AG09309 (cell line): ENCODE data around the gene ARPP21.

Experiments used
- DNase-seq: peaks from one replicate; pipeline ENCODE4 v3.0.0-alpha.2; 2010; ENCODE audit warnings: low read depth
- H3K4me3 ChIP-seq: 2 replicates; pipeline ENCODE4 v1.5.1; 2011; ENCODE audit warnings: mild to moderate bottlenecking, low read depth, low read length, moderate library complexity; ENCODE audit not compliant: control insufficient read depth
- TF ChIP-seq, protein P1 (sequence below): IDR thresholded peaks from 2 replicates; pipeline ENCODE4 v1.5.1; 2011; ENCODE audit warnings: mild to moderate bottlenecking, low read depth, low read length, inconsistent platforms; ENCODE audit not compliant: insufficient read depth, control insufficient read depth; ENCODE audit errors: missing control alignments

The ARPP21 gene

DNA sequence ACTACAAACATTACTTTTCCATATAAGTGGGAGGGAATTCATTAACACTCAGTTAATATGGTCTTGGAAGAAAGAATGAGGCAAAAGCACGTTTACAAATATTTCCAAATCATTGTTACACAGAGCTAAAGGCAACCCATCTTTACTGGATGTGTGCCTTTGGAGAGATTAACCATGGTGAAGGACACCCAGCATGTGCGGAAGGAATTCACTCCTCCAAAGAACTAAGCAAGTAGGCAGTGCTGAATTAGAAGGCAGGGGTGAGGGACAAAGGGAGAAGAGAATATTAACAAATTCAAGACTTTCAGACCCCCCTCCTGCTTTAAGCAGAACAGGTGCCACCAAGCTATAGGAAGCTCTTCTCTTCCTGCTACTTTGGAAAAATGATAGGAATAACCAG, 10.1 kb downstream of the ARPP21 start:
- TF ChIP-seq, protein P1, sequence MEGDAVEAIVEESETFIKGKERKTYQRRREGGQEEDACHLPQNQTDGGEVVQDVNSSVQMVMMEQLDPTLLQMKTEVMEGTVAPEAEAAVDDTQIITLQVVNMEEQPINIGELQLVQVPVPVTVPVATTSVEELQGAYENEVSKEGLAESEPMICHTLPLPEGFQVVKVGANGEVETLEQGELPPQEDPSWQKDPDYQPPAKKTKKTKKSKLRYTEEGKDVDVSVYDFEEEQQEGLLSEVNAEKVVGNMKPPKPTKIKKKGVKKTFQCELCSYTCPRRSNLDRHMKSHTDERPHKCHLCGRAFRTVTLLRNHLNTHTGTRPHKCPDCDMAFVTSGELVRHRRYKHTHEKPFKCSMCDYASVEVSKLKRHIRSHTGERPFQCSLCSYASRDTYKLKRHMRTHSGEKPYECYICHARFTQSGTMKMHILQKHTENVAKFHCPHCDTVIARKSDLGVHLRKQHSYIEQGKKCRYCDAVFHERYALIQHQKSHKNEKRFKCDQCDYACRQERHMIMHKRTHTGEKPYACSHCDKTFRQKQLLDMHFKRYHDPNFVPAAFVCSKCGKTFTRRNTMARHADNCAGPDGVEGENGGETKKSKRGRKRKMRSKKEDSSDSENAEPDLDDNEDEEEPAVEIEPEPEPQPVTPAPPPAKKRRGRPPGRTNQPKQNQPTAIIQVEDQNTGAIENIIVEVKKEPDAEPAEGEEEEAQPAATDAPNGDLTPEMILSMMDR, result no peak
- H3K4me3 ChIP-seq, result no peak overlapping the region
- DNase-seq, result no peak

DNA sequence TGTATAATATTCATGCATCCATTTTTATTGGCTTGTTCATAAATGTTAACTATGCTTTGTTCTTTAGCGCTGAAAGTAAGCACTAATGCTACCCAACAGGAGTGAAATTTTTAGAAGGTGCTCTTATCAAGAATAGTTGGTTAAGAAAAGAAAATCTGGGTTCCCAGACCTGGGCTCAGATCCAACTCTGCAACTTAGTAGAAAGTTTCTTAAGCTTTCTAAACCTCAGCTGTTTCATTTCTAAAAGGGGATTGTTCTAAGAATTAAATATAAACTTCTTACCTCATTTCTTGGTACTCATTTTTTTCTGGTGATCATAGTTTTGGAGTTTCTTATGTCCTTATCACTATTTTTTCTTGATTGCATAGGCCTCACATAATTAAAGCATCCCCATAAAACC, 12.1 kb downstream of the ARPP21 start:
- TF ChIP-seq, protein P1, result no peak
- no peak overlapping the region for H3K4me3 ChIP-seq

DNA sequence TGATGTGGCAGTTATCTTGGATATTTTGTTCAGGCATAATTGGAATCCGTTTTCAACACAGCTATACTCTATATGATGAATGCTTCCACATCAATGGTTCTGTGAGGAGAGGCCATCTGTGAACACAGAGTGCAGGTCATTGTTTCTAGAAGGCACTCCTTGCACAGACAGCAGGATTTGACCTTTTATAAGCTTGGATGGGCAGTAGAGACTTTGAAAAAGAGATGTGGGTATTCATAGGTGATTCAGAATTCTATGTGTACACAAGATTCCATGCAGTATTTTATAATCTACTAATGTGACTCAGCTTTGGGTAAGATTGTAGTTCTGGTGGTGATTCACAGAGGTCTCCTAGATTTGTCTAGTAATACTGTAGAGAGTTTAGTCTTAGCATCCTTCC, 12.5 kb downstream of the ARPP21 start:
- no peak overlapping the region for H3K4me3 ChIP-seq
- TF ChIP-seq, protein P1, result no peak
- DNase-seq, result no peak

More for the DNA sequence above, 12.1 kb downstream of the ARPP21 start:
- no peak for DNase-seq

DNA sequence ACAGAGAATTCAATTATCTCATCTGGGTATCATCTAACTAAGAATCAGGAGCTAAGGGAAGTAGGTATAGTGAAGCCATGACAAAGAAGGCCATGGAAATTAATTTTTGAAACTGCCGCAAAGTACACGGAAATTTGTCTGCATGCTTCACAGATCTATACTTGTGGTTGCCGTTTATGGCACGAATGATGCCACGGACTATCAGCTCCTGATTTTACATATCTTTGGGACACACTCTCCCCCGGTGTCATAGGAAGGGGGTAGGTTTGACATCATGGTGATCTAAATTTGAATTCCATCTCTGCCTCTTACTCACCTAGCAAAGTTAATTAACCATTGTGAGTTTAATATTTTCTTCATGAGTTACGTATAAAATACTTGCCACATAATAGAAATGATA, 14.0 kb downstream of the ARPP21 start:
- no peak for DNase-seq
- no peak overlapping the region for H3K4me3 ChIP-seq
- TF ChIP-seq, protein P1, result no peak

DNA sequence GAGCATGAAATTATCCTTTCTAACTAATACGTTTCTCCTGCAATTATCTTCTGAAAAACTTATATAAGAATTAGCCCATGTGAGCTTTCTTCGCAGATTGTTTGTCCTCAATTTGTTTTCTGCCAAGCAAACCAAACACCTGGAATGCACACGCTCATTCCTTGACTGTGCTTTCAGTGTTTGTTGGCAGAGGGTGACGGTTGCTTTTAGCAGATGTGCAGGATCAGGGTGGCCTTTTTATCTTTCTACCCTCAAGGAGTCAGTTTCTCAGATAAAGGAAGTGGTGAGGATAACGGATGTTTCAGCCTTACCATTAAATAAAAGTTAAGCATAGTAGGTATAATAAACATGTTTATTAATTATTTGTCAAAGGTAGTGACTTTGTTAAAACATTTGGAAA, 15.2 kb downstream of the ARPP21 start:
- no peak for DNase-seq
- no peak overlapping the region for H3K4me3 ChIP-seq
- TF ChIP-seq, protein P1, result no peak

DNA sequence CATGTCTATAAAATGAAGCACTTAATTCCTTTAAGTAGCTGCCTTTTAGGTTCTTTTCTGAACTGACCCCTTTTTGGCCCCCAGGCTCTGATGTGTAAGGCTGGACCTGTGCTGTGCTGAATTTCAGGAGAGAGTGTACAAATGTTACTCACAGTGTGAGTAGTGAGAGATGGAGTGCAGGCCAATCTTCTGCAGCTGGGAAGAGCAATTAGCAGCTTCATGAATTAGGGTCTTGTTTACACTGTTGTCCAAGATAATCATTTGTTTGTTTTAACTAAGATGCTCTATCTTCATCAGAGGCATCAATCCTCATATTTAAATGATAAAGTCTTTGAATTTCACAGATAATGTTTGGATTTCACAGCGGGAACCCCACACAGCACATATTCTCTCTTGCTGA, 19.4 kb downstream of the ARPP21 start:
- TF ChIP-seq, protein P1, result no peak
- no peak overlapping the region for H3K4me3 ChIP-seq
- no peak for DNase-seq

DNA sequence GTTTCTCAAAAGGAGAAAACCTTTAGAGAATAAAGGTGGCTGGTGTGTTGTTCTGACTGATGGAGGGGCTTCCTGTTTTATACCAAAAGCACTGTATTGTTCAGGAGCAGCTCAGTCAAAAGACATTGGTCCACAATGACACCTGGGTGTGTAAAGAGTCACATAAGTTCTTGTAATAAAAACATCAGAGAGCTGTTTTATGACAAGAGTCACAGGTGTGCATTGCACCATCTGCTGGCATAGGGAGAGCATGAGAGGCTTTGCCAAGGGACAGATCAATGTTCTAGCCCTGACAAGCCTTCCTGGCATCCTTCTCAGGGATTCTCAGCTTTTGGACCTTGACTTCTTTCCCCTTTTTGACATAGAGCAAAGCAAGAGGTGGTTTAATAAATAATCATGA, 20.4 kb downstream of the ARPP21 start:
- TF ChIP-seq, protein P1, result no peak
- no peak overlapping the region for H3K4me3 ChIP-seq
- DNase-seq, result no peak
